HepG2 (cell line): Measurements from ENCODE around the gene EIF5A2. TPM values are rescaled to one million over a fixed set of nuclear protein-coding genes. Genes with fewer than 3 reads are reported as not detected.

ENCODE experiments used
- ATAC-seq: fragments of 200-7000 bp; cut with Tn5 transposase; 3 replicates; pipeline ENCODE4 v1.9.1; 2020; ENCODE audit warnings: mild to moderate bottlenecking, moderate library complexity
- BruUV-seq: library from RNA; stranded (reverse); fragments of 400-500 nt; replicated peaks from 2 replicates; lab custom pipeline; 2021; lab: Mats Ljungman, UMichigan
- CTCF ChIA-PET: fragments of 300-600 bp; formaldehyde crosslinking; extraction: SDS; loops from one replicate; lab custom pipeline; 2021; ENCODE audit warnings: low total read pairs, inconsistent platforms, low intra/inter-chr PET ratio; lab: Yijun Ruan, JAX
- POLR2A ChIA-PET: fragments of 350-600 bp; sonication (Branson Sonifier 250); formaldehyde crosslinking; loops from one replicate; lab custom pipeline; 2020; ENCODE audit warnings: antibody characterized with exemption, inconsistent platforms; lab: Yijun Ruan, JAX
- DNase-seq: peaks from one replicate; pipeline ENCODE4 v3.0.0-alpha.2; 2015; ENCODE audit warnings: low spot score
- FAIRE-seq: peaks from 3 replicates; lab custom pipeline; 2011; peaks lifted over from hg19 to GRCh38; lab: Jason Lieb, UNC
- H2AFZ ChIP-seq: one replicate; pipeline ENCODE4 v1.6.1; 2011; ENCODE audit warnings: low read length, inconsistent platforms
- H3K27ac ChIP-seq: fragments of 300-600 bp; 3 replicates; pipeline ENCODE4 v1.8.0; 2011; ENCODE audit warnings: mixed run types, mild to moderate bottlenecking, mixed read lengths, low read length, inconsistent platforms; ENCODE audit not compliant: insufficient read depth; ENCODE audit errors: extremely low read length
- H3K27me3 ChIP-seq, 2 experiments: fragments of 200-600 bp in 1 of 2; 2 replicates in 1 of 2; 3 replicates in 1 of 2; pipeline versions ENCODE4 v1.6.0 to v1.8.0; 2011; ENCODE audit warnings: low read length in 2 of 2, mild to moderate bottlenecking in 2 of 2, moderate library complexity in 2 of 2, inconsistent platforms in 1 of 2; ENCODE audit not compliant: insufficient read depth in 2 of 2, control insufficient read depth in 1 of 2
- H3K36me3 ChIP-seq, 2 experiments: fragments of 200-600 bp in 1 of 2; replicated peaks in 1 of 2; 2 replicates in 1 of 2; 3 replicates in 1 of 2; pipeline versions ENCODE4 v1.5.1 to v1.8.0; 2011; ENCODE audit warnings: low read length in 2 of 2, inconsistent platforms in 1 of 2; ENCODE audit not compliant: insufficient read depth in 2 of 2, control insufficient read depth in 1 of 2
- H3K4me1 ChIP-seq: 2 replicates; pipeline ENCODE4 v1.5.1; 2012; ENCODE audit warnings: low read length, inconsistent platforms; ENCODE audit not compliant: insufficient read depth
- H3K4me2 ChIP-seq: 2 replicates; pipeline ENCODE4 v1.6.0; 2011; ENCODE audit warnings: low read depth, low read length, inconsistent platforms
- H3K4me3 ChIP-seq, 3 experiments: fragments of 200-600 bp in 1 of 3; sonication (generic), shearing (Covaris generic) in 1 of 3; replicated peaks in 1 of 3; 2 replicates each; pipeline ENCODE4 v1.5.1; 2011 to 2016; ENCODE audit warnings: low read length in 3 of 3, inconsistent platforms in 2 of 3, low read depth in 2 of 3, mild to moderate bottlenecking in 2 of 3, control low read depth in 1 of 3, mixed read lengths in 1 of 3; ENCODE audit not compliant: insufficient read depth in 1 of 3
- H3K79me2 ChIP-seq: one replicate; pipeline ENCODE4 v1.6.1; 2011; ENCODE audit warnings: low read length, inconsistent platforms; ENCODE audit not compliant: insufficient read depth
- H3K9ac ChIP-seq: 2 replicates; pipeline ENCODE4 v1.6.0; 2011; ENCODE audit warnings: mild to moderate bottlenecking, low read depth, low read length, inconsistent platforms; ENCODE audit not compliant: insufficient read depth
- H3K9me3 ChIP-seq: 2 replicates; pipeline ENCODE4 v1.5.1; 2012; ENCODE audit warnings: mild to moderate bottlenecking, low read length
- H4K20me1 ChIP-seq: 2 replicates; pipeline ENCODE4 v1.6.0; 2011; ENCODE audit warnings: inconsistent platforms, mild to moderate bottlenecking, low read length, moderate library complexity; ENCODE audit not compliant: insufficient read depth
- CEBPB ChIP-seq: IDR thresholded peaks from 2 replicates; pipeline ENCODE4 v1.6.1; 2011; ENCODE audit warnings: low read depth, low read length, improper control_type of control experiment, borderline replicate concordance
- CENPBD1 ChIP-seq: sonication (generic); formaldehyde crosslinking; IDR thresholded peaks from 2 replicates; pipeline ENCODE4 v1.8.0; 2022; ENCODE audit warnings: missing genetic modification reagents, low read depth, mild to moderate bottlenecking, borderline replicate concordance
- DMAP1 ChIP-seq: IDR thresholded peaks from 2 replicates; pipeline ENCODE4 v1.6.1; 2016
- KDM3A ChIP-seq: IDR thresholded peaks from 2 replicates; pipeline ENCODE4 v1.6.1; 2018; ENCODE audit warnings: low read depth, missing compliant biosample characterization
- PAWR ChIP-seq: sonication (generic); formaldehyde crosslinking; IDR thresholded peaks from 2 replicates; pipeline ENCODE4 v1.4.0; 2020; ENCODE audit warnings: missing genetic modification reagents, mild to moderate bottlenecking, borderline replicate concordance
- SMC3 ChIP-seq: IDR thresholded peaks from 2 replicates; pipeline ENCODE4 v1.6.1; 2011; ENCODE audit warnings: low read length, improper control_type of control experiment
- SP5 ChIP-seq: IDR thresholded peaks from 2 replicates; pipeline ENCODE4 v1.6.1; 2016; ENCODE audit warnings: low read depth, borderline replicate concordance
- WIZ ChIP-seq: sonication (generic); formaldehyde crosslinking; IDR thresholded peaks from 2 replicates; pipeline ENCODE4 v1.5.1; 2020; ENCODE audit warnings: mild to moderate bottlenecking, missing genetic modification reagents
- ZFP36L1 ChIP-seq: sonication (generic); formaldehyde crosslinking; IDR thresholded peaks from 2 replicates; pipeline ENCODE4 v1.8.0; 2022; ENCODE audit warnings: mild to moderate bottlenecking, missing genetic modification reagents, moderate library complexity
- ZFP91 ChIP-seq: sonication (generic); formaldehyde crosslinking; IDR thresholded peaks from 2 replicates; pipeline ENCODE4 v1.9.0; 2022; ENCODE audit warnings: missing genetic modification reagents, mild to moderate bottlenecking, borderline replicate concordance
- ZNF12 ChIP-seq: sonication (generic); formaldehyde crosslinking; IDR thresholded peaks from 2 replicates; pipeline ENCODE4 v1.5.0; 2020; ENCODE audit warnings: missing genetic modification reagents
- ZNF468 ChIP-seq: sonication (generic); formaldehyde crosslinking; IDR thresholded peaks from 2 replicates; pipeline ENCODE4 v1.8.0; 2022; ENCODE audit warnings: mild to moderate bottlenecking, moderate library complexity, missing genetic modification reagents
- ZNF747 ChIP-seq: sonication (generic); formaldehyde crosslinking; IDR thresholded peaks from 2 replicates; pipeline ENCODE4 v1.8.1; 2023; ENCODE audit warnings: missing genetic modification reagents, mild to moderate bottlenecking, borderline replicate concordance
- ZNF761 ChIP-seq: sonication (generic); formaldehyde crosslinking; conservative IDR thresholded peaks from 2 replicates; pipeline ENCODE4 v1.4.0; 2020; ENCODE audit warnings: mild to moderate bottlenecking, missing genetic modification reagents
- WGBS: methylation state at CpG from one replicate; pipeline ENCODE4 v1.1.6; 2017; ENCODE audit warnings: low lambda C conversion rate; 5-methylcytosine and 5-hydroxymethylcytosine counted together
- in situ Hi-C: cut with HindIII; loops from 2 replicates; pipeline ENCODE4 v1.10.0; 2017; ENCODE audit warnings: low pct_unique_long_range_greater_than_20kb; ENCODE audit not compliant: extremely low pct_ligation_motif_present
- intact Hi-C: fragments of 100-400 bp; cut with micrococcal nuclease; formaldehyde crosslinking; loops from one replicate; pipeline ENCODE4 v1.10.0; 2022; ENCODE audit not compliant: unreplicated experiment
- polyA plus RNA-seq, 8 experiments: library from polyadenylated mRNA; depleted of rRNA in 3 of 8; stranded (reverse) in 7 of 8; unstranded in 1 of 8; fragments of >200 nt; fragmentation: Illumina TruSeq in 4 of 8; extraction: Trizol in 4 of 8; gene quantifications; 2 replicates each; pipeline versions ENCODE4 v1.2.1 to v1.2.3, GENCODE V29; 2011 to 2016; ENCODE audit warnings: low read depth in 4 of 8, missing spikeins in 1 of 8, mixed read lengths in 1 of 8; ENCODE audit not compliant: insufficient read depth in 1 of 8
- total RNA-seq, 5 experiments: library from RNA; depleted of rRNA; stranded (reverse); fragments of >200 nt; fragmentation: Illumina TruSeq; extraction: Trizol; gene quantifications; 2 replicates each; pipeline ENCODE4 v1.2.3, GENCODE V29; 2016; ENCODE audit warnings: low read depth in 1 of 5

The EIF5A2 gene
- total and polyA plus RNA-seq, 2 of the 13 experiments (the other 11 are each of a cell fraction or from before 2014, with no cell fraction given): 3.5 to 9.4 TPM

GRCh38 chr3:170844377-170844776 lies 64.1 kb downstream of the EIF5A2 start:
- H2AFZ ChIP-seq: no peak overlapping the region
- no peak overlapping the region for H3K27ac ChIP-seq
- ATAC-seq (no peak), DNase-seq (no peak), FAIRE-seq (no peak)
- in situ Hi-C loops (no loop called here), intact Hi-C loops (no loop called here)
- no peaks in the 10 kb centered on the region for H3K4me1 ChIP-seq
- TF ChIP-seq WIZ (CRISPR knock-in tag): no peak
- no peak for TF ChIP-seq ZNF468 (CRISPR knock-in tag)
- TF ChIP-seq ZFP91 (CRISPR knock-in tag): no peak
- no peak for TF ChIP-seq DMAP1 (CRISPR knock-in tag)
- no peak for TF ChIP-seq ZNF747 (CRISPR knock-in tag)
- peak; percentile 84 for TF ChIP-seq ZNF12
- TF ChIP-seq, all 625 proteins: peak for 1
- ChIA-PET POLR2A (no interaction called here), CTCF (no interaction called here)
- no peak overlapping the region for H3K9ac ChIP-seq
- no peaks in the 10 kb centered on the region for H3K27me3 ChIP-seq
- H3K4me3 ChIP-seq: no peak overlapping the region
- H3K4me2 ChIP-seq: no peak overlapping the region
- H3K9me3 ChIP-seq: no peaks in the 10 kb centered on the region
- H3K79me2 ChIP-seq: no peaks in the 10 kb centered on the region
- no TSS peak for BruUV-seq
- H4K20me1 ChIP-seq: no peaks in the 10 kb centered on the region
- no peaks in the 10 kb centered on the region for H3K36me3 ChIP-seq

- Histone ChIP-seq H3K4me3 (no peak overlapping the region), H3K9me3 (no peaks in the 10 kb centered on the region), H3K9ac (no peak overlapping the region), H3K27ac (no peak overlapping the region)
- no peak for FAIRE-seq
- TF ChIP-seq PAWR (CRISPR knock-in tag): no peak
- TF ChIP-seq ZNF761: no peak
- TF ChIP-seq ZFP36L1 (CRISPR knock-in tag): no peak
- TF ChIP-seq KDM3A: no peak
- no peak for TF ChIP-seq CENPBD1 (CRISPR knock-in tag)
- TF ChIP-seq CEBPB: peak; percentile 53
- no peak for TF ChIP-seq SP5 (CRISPR knock-in tag)
- no peak for TF ChIP-seq SMC3
- TF ChIP-seq, all 625 proteins: peak for 1
- ChIA-PET POLR2A (no interaction called here), CTCF (no interaction called here)
- 9% methylated on average over 2 of the region's 2 CpGs for WGBS
- H3K36me3 ChIP-seq: no peaks in the 10 kb centered on the region
- no peaks in the 10 kb centered on the region for H3K4me1 ChIP-seq
- H2AFZ ChIP-seq: no peak overlapping the region
- H3K27me3 ChIP-seq: no peaks in the 10 kb centered on the region; a peak in 2 of 5 replicates
- DNase-seq (no peak), ATAC-seq (no peak)
- no peak overlapping the region for H3K4me2 ChIP-seq
- intact Hi-C loops (no loop called here), in situ Hi-C loops (no loop called here)
- BruUV-seq: no TSS peak
- no peaks in the 10 kb centered on the region for H3K79me2 ChIP-seq
- no peaks in the 10 kb centered on the region for H4K20me1 ChIP-seq
Measured at GRCh38 chr3:170840291-170840859, 68.1 kb downstream of the EIF5A2 start.
